ENCODE results near the gene EPN2. TPM values are rescaled to one million over a fixed set of nuclear protein-coding genes. Genes with fewer than 3 reads are reported as not detected.
A peak's percentile ranks its signal among the peaks of the same experiment; 100 is the strongest.

Gene EPN2
- total RNA-seq, 8 experiments from 2014 or later = 18.0 to 32.3 (median 20.7) TPM

- Histone ChIP-seq H3K4me3 (no peak overlapping the region), H3K4me1 (replicated peaks in 1 of 2) (peaks cover 6 to 10% of the 10 kb centered on the region in 2 donors), H3K27ac (no peak overlapping the region)
- 98 to 100% (median 100%) methylated on average over 2 to 5 of the region's 9 CpGs; no CpG with 5 or more reads in 7 of the 10 experiments for WGBS, 10 experiments
- in situ Hi-C loops (cut with MboI; ENCODE audit: low pct_unique_long_range_greater_than_20kb in 2 of 9, low sequenced_read_pairs in 9 of 9, unreplicated experiment in 9 of 9) = no loop called here
- peak in 2 of 8 experiments; percentile 4 to 12 for ATAC-seq (replicated peaks in 6 of 8)
Observed at GRCh38 chr17:19303367-19303776, 66.2 kb downstream of the EPN2 start.

DNA sequence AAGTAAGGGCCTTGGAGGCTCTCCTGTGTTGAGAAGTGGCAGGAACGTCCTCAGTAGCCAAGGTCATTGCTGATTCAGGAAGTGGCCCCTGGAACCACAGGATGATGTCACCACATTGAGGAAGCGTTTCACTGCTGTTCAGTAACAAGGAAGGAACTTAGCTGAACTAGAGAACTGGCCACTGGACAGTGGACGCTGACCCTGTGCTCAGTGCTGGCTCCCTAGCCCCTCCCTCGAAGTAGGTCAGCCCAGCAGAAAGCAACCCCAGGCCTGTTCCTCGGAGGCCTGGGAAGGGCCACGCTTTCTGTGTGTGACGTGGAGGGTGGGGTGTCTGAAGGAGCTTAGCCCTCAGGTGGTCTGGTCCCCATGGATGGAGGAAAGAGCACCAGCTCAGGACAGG, 67.0 kb downstream of the EPN2 start:
- peaks cover 3 to 8% of the 10 kb centered on the region in 2 donors for H3K4me1 ChIP-seq (replicated peaks in 1 of 2)
- in situ Hi-C loops (cut with MboI; ENCODE audit: low pct_unique_long_range_greater_than_20kb in 2 of 9, low sequenced_read_pairs in 9 of 9, unreplicated experiment in 9 of 9) = no loop called here
- H3K27ac ChIP-seq = no peak overlapping the region
- ATAC-seq (replicated peaks in 6 of 8) = peak in 5 of 8 experiments; percentile 44 to 82 (median 64)
- H3K4me3 ChIP-seq = no peak overlapping the region
- 80 to 100% (median 82%) methylated on average over 2 to 4 of the region's 7 CpGs; no CpG with 5 or more reads in 6 of the 10 experiments for WGBS, 10 experiments

DNA sequence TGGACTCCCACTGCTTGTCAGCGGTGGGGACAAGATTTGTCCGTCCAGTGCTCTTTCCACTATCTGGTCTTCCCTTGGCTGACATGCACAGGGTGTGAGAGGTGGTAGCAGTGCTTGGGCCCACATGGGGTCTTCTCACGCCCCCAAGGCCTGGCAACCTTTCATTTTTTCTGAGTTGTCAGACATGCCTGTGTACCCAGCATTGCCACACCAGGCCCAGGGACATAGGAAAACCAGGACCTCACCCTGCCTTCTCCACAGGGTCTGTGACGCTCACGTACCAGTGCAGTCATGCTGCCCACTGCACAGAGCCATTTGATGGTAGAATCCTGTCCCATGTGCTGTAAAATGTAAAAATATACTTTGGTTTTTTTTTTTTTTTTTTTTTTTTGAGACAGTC, 67.6 kb downstream of the EPN2 start:
- 83 to 100% (median 100%) methylated on average over 1 to 4 of the region's 5 CpGs; no CpG with 5 or more reads in 4 of the 10 experiments for WGBS, 10 experiments
- H3K4me1 ChIP-seq (replicated peaks in 1 of 2) = peaks cover 0 to 3% of the 10 kb centered on the region in 2 donors
- in situ Hi-C loops (cut with MboI; ENCODE audit: low pct_unique_long_range_greater_than_20kb in 2 of 9, low sequenced_read_pairs in 9 of 9, unreplicated experiment in 9 of 9) = no loop called here
- H3K4me3 ChIP-seq = no peak overlapping the region
- no peak for ATAC-seq (replicated peaks in 6 of 8)
- no peak overlapping the region for H3K27ac ChIP-seq

- 78 to 100% (median 91%) methylated on average over 1 to 5 of the region's 5 CpGs; no CpG with 5 or more reads in 1 of the 10 experiments for WGBS, 10 experiments
- in situ Hi-C loops (cut with MboI; ENCODE audit: low pct_unique_long_range_greater_than_20kb in 2 of 9, low sequenced_read_pairs in 9 of 9, unreplicated experiment in 9 of 9) = no loop called here
- Histone ChIP-seq H3K27ac (no peak overlapping the region), H3K4me1 (replicated peaks in 1 of 2) (peaks cover 0 to 3% of the 10 kb centered on the region in 2 donors), H3K4me3 (no peak overlapping the region)
- no peak for ATAC-seq (replicated peaks in 6 of 8)
Observed at GRCh38 chr17:19305256-19305655, 68.1 kb downstream of the EPN2 start.

GRCh38 chr17:19305761-19306159, 68.6 kb downstream of the EPN2 start:
- WGBS, 10 experiments = 86 to 100% (median 97%) methylated on average over 1 to 5 of the region's 5 CpGs; no CpG with 5 or more reads in 4 of the 10 experiments
- in situ Hi-C loops (cut with MboI; ENCODE audit: low pct_unique_long_range_greater_than_20kb in 2 of 9, low sequenced_read_pairs in 9 of 9, unreplicated experiment in 9 of 9) = no loop called here
- Histone ChIP-seq H3K4me3 (no peak overlapping the region), H3K4me1 (replicated peaks in 1 of 2) (peaks cover 0 to 3% of the 10 kb centered on the region in 2 donors), H3K27ac (no peak overlapping the region)
- ATAC-seq (replicated peaks in 6 of 8) = no peak

GRCh38 chr17:19306160-19307111, 69.3 kb downstream of the EPN2 start:
- H3K27ac ChIP-seq = no peak overlapping the region
- in situ Hi-C loops (cut with MboI; ENCODE audit: low pct_unique_long_range_greater_than_20kb in 2 of 9, low sequenced_read_pairs in 9 of 9, unreplicated experiment in 9 of 9) = no loop called here
- no peak overlapping the region for H3K4me3 ChIP-seq
- 56 to 100% (median 87%) methylated on average over 1 to 10 of the region's 10 CpGs; no CpG with 5 or more reads in 3 of the 10 experiments for WGBS, 10 experiments
- peak in 2 of 8 experiments; percentile 27 to 53 for ATAC-seq (replicated peaks in 6 of 8)
- H3K4me1 ChIP-seq (replicated peaks in 1 of 2) = peaks cover 0 to 3% of the 10 kb centered on the region in 2 donors

DNA sequence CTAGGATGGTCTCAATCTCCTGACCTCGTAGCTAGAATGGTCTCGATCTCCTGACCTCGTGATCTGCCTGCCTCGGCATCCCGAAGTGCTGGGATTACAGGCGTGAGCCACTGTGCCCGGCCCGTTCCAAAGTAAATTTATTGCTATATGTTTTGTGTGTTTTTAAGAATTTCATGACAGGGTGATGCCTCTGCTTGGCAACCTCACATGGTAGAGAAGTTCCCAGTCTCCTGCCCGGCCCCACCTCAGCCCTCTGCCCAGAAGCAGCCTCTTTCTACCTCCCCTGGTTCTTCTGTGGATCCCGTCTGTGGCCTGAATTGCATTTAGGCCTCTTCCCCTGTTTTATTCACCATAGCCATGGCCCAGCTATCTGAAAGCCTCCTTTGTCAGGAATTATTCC, 70.4 kb downstream of the EPN2 start:
- in situ Hi-C loops (cut with MboI; ENCODE audit: low pct_unique_long_range_greater_than_20kb in 2 of 9, low sequenced_read_pairs in 9 of 9, unreplicated experiment in 9 of 9) = no loop called here

DNA sequence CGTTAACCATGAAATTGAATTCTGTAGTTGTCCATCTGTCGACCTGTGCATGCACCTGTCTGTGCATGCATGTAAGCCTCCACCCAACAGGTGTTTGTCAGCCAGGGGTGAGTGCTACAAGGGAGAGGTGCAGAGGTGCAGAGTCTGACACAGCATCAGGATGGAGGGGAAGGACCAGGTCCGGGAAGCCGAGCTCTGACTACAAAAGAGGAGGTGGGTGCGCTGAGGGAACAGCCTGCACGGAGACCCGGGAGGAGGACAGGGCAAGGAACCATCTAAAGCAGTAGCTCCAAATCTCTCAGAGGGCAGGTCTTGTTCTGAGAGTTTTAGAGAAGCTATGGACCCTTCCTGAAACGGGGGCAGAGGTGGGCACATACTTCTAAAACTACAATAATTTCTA, 71.2 kb downstream of the EPN2 start:
- no peak overlapping the region for H3K27ac ChIP-seq
- peaks cover 0 to 3% of the 10 kb centered on the region in 2 donors for H3K4me1 ChIP-seq (replicated peaks in 1 of 2)
- no peak for ATAC-seq (replicated peaks in 6 of 8)
- in situ Hi-C loops (cut with MboI; ENCODE audit: low pct_unique_long_range_greater_than_20kb in 2 of 9, low sequenced_read_pairs in 9 of 9, unreplicated experiment in 9 of 9) = no loop called here
- no peak overlapping the region for H3K4me3 ChIP-seq
- 87 to 100% (median 94%) methylated on average over 1 to 6 of the region's 8 CpGs; no CpG with 5 or more reads in 3 of the 10 experiments for WGBS, 10 experiments

More for the DNA sequence above, 70.4 kb downstream of the EPN2 start:
- Histone ChIP-seq H3K4me1 (replicated peaks in 1 of 2) (peaks cover 0 to 3% of the 10 kb centered on the region in 2 donors), H3K4me3 (no peak overlapping the region), H3K27ac (no peak overlapping the region)
- ATAC-seq (replicated peaks in 6 of 8) = no peak
- 83 to 100% (median 98%) methylated on average over 1 to 5 of the region's 10 CpGs; no CpG with 5 or more reads in 3 of the 10 experiments for WGBS, 10 experiments

GRCh38 chr17:19309701-19310100, 72.5 kb downstream of the EPN2 start:
- no peak overlapping the region for H3K27ac ChIP-seq
- WGBS, 10 experiments = 71 to 100% (median 88%) methylated on average over 1 to 3 of the region's 5 CpGs; no CpG with 5 or more reads in 4 of the 10 experiments

GRCh38 chr17:19310151-19310550, 73.0 kb downstream of the EPN2 start:
- no peaks in the 10 kb centered on the region for H3K4me1 ChIP-seq (replicated peaks in 1 of 2)
- WGBS, 10 experiments = 75 to 100% (median 91%) methylated on average over 1 to 4 of the region's 4 CpGs; no CpG with 5 or more reads in 1 of the 10 experiments
- ATAC-seq (replicated peaks in 6 of 8) = no peak

More at GRCh38 chr17:19309701-19310100, 72.5 kb downstream of the EPN2 start:
- ATAC-seq (replicated peaks in 6 of 8) = peak in 2 of 8 experiments; percentile 72
- Histone ChIP-seq H3K4me1 (replicated peaks in 1 of 2) (no peaks in the 10 kb centered on the region), H3K4me3 (no peak overlapping the region)
- in situ Hi-C loops (cut with MboI; ENCODE audit: low pct_unique_long_range_greater_than_20kb in 2 of 9, low sequenced_read_pairs in 9 of 9, unreplicated experiment in 9 of 9) = no loop called here

GRCh38 chr17:19311016-19311415, 73.8 kb downstream of the EPN2 start:
- in situ Hi-C loops (cut with MboI; ENCODE audit: low pct_unique_long_range_greater_than_20kb in 2 of 9, low sequenced_read_pairs in 9 of 9, unreplicated experiment in 9 of 9) = no loop called here
- WGBS, 10 experiments = 63 to 100% (median 100%) methylated on average over 1 to 5 of the region's 5 CpGs; no CpG with 5 or more reads in 2 of the 10 experiments
- Histone ChIP-seq H3K27ac (no peak overlapping the region), H3K4me1 (replicated peaks in 1 of 2) (no peaks in the 10 kb centered on the region), H3K4me3 (no peak overlapping the region)
- no peak for ATAC-seq (replicated peaks in 6 of 8)

More at GRCh38 chr17:19310151-19310550, 73.0 kb downstream of the EPN2 start:
- in situ Hi-C loops (cut with MboI; ENCODE audit: low pct_unique_long_range_greater_than_20kb in 2 of 9, low sequenced_read_pairs in 9 of 9, unreplicated experiment in 9 of 9) = no loop called here
- Histone ChIP-seq H3K4me3 (no peak overlapping the region), H3K27ac (no peak overlapping the region)

DNA sequence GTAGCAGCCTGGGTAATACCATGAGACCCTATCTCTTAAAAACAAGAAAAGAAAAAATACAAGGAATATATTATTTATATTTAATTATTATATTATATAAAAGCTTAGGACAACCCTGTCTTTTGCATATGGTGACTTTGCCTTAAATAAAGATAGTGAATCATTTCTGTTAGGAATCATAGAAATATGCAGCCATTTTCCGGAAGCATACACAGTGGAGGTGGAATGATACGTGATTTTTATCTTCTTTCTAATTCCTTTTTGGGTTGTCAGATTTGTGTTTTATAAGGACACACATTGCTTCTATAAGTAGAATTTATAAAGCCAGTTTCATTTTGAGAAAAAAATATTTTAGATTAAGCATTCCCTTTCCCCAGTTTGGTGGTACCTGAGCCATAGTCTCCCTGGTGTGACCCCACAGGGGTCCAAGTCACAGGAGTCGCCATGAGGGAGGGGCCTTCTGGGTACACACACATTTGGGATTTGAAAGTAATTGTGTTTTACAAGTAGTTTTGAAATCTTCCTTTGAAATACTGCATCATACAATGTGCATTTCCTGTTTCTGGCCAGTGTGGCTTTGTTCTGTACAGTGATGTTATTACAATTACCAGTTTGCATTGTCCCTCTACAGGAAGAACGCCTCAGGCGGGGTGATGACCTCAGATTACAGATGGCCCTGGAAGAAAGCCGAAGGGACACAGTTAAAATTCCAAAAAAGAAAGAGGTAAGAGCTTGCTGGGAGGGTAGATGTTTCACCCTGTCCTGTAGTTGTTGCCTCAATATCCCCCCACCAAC, 74.5 kb downstream of the EPN2 start:
- H3K27ac ChIP-seq = no peak overlapping the region
- peak in 2 of 8 experiments; percentile 43 to 74 for ATAC-seq (replicated peaks in 6 of 8)
- H3K4me3 ChIP-seq = no peak overlapping the region
- H3K4me1 ChIP-seq (replicated peaks in 1 of 2) = peaks cover 3 to 5% of the 10 kb centered on the region in 2 donors
- 42 to 100% (median 92%) methylated on average over 3 to 6 of the region's 6 CpGs; no CpG with 5 or more reads in 1 of the 10 experiments for WGBS, 10 experiments
- in situ Hi-C loops (cut with MboI; ENCODE audit: low pct_unique_long_range_greater_than_20kb in 2 of 9, low sequenced_read_pairs in 9 of 9, unreplicated experiment in 9 of 9) = no loop called here
